ENCODE data around the gene EHBP1.

The EHBP1 gene

GRCh38 chr2:63049211-63049969, 343.9 kb downstream of the EHBP1 start (continued):
- TF ChIP-seq ZSCAN18 (tag by site-specific recombination; IDR thresholded peaks at IDR 0.05): no peak
- TF ChIP-seq ZSCAN30 (tag by site-specific recombination; IDR thresholded peaks at IDR 0.05): no peak
- no peak for TF ChIP-seq ZNF558 (tag by site-specific recombination; IDR thresholded peaks at IDR 0.05)
- no peak for TF ChIP-seq ZNF239 (tag by site-specific recombination; IDR thresholded peaks at IDR 0.05)
- TF ChIP-seq PRDM10 (tag by site-specific recombination; IDR thresholded peaks at IDR 0.05): no peak

GRCh38 chr2:63049970-63050333, 344.4 kb downstream of the EHBP1 start:
- Histone ChIP-seq H3K36me3 (ENCODE audit: control insufficient read depth in 2 of 2, insufficient read depth in 1 of 2, low read length in 2 of 2) (peaks cover 0 to 27% of the 10 kb centered on the region in 2 experiments; a peak in 1 of 3 replicates), H3K27ac (ENCODE audit: extremely low read depth, low read depth, low read length) (peak overlapping the region; percentile 99), H3K9me3 (ENCODE audit: control insufficient read depth, insufficient read depth, low read depth, low read length) (no peaks in the 10 kb centered on the region), H3K4me3 (ENCODE audit: low read depth, low read length) (peak overlapping the region; percentile 46), H3K4me1 (ENCODE audit: control insufficient read depth, insufficient read depth, low read length) (peaks cover 2% of the 10 kb centered on the region; the same call in 1 of the 2 replicates)
- ChIA-PET CTCF (interaction anchor here (0.7 kb wide), 1 partner anchor 111 kb away, joined by 3 read pairs; no protein-coding TSS in a partner anchor), POLR2A (interaction anchor here (1.0 kb wide), 2 partner anchors 9 to 85 kb away, joined by 3 to 4 read pairs; no protein-coding TSS in a partner anchor)
- no peak for TF ChIP-seq ZNF621 (tag by site-specific recombination; IDR thresholded peaks at IDR 0.05)
- no peak for TF ChIP-seq ZNF658 (tag by site-specific recombination; IDR thresholded peaks at IDR 0.05)
- peak; percentile 28; the same call in 1 of the 2 replicates for TF ChIP-seq CTCF (tag by site-specific recombination; IDR thresholded peaks at IDR 0.05)
- peak; percentile 47; the same call in 1 of the 2 replicates for TF ChIP-seq GLIS2 (tag by site-specific recombination; IDR thresholded peaks at IDR 0.05)
- TF ChIP-seq ZNF521 (tag by site-specific recombination; IDR thresholded peaks at IDR 0.05): no peak
- TF ChIP-seq ZSCAN5A (tag by site-specific recombination; IDR thresholded peaks at IDR 0.05): no peak
- TF ChIP-seq ZNF155 (tag by site-specific recombination; IDR thresholded peaks at IDR 0.05): no peak
- no peak for TF ChIP-seq PRDM6 (tag by site-specific recombination; IDR thresholded peaks at IDR 0.05)
- TF ChIP-seq ZBTB20 (tag by site-specific recombination; IDR thresholded peaks at IDR 0.05): peak; percentile 89
- TF ChIP-seq INSM2 (tag by site-specific recombination; IDR thresholded peaks at IDR 0.05): no peak
- TF ChIP-seq ZNF707 (tag by site-specific recombination; IDR thresholded peaks at IDR 0.05): no peak
- no peak for TF ChIP-seq ZNF26 (tag by site-specific recombination; IDR thresholded peaks at IDR 0.05)
- no peak for TF ChIP-seq TRIM28 (IDR thresholded peaks at IDR 0.05; ENCODE audit: borderline replicate concordance, low read length)
- peak; percentile 69 for TF ChIP-seq ZFP3 (tag by site-specific recombination; IDR thresholded peaks at IDR 0.05; ENCODE audit: low read depth)
- TF ChIP-seq ZXDB (tag by site-specific recombination; IDR thresholded peaks at IDR 0.05): no peak
- peak; percentile 44; the same call in 1 of the 2 replicates for TF ChIP-seq IKZF3 (tag by site-specific recombination; IDR thresholded peaks at IDR 0.05)
